ENCODE measurements around the gene DCDC2B. TPM values are rescaled to one million over a fixed set of nuclear protein-coding genes. Genes with fewer than 3 reads are reported as not detected.
A peak's percentile ranks its signal among the peaks of the same experiment; 100 is the strongest.

DCDC2B gene
- polyA plus RNA-seq, 2 of the 4 experiments (the other 2 are of a cell fraction): not detected

DNA sequence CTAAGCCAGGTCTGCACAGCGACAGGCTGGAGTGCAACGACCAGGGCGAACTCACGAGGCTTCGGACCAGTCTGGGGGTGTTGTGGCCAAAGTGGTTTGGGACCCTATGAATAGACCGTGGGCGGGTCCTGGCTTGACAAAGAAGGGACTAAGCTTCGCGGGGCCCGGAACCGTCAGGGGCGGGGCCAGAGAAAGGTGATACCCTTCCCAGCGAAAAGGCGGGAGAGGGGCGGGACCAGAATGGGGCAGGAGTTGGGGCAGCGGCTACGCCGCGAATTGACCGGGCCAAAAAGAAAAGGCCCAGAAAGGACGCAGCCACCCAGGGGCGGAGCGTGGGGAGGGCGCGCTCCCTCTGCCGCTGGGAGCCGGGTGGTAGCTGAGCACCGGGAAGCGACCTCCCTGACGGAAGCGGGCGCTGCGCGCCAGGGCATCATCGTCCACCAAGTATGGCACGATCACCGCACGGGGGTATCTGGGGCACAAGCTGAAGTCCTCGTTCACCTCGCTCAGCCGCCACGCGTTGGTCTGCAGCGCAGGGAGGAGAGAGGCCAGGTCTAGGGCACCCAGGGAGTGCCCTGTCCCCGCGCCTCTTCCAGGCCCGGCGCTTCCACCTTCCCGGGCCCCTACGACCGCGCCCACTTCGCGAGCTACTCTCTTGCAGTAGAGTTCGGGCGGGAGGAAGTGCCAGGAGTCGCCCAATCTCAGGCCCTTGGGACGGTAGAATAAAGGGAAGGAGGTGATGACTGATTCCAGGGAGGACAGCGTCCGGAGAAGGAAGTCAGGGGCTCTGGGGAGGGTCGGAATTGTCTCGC, 31.5 kb downstream of the DCDC2B start (continued):
- no peak for TF ChIP-seq HMGXB4 (CRISPR knock-in tag; IDR thresholded peaks at IDR 0.05; ENCODE audit: borderline replicate concordance)
- TF ChIP-seq SREBF2 (IDR thresholded peaks at IDR 0.05): no peak
- TF ChIP-seq KDM5A (IDR thresholded peaks at IDR 0.05): no peak
- TF ChIP-seq USF2 (IDR thresholded peaks at IDR 0.05): no peak
- TF ChIP-seq ZFP36 (IDR thresholded peaks at IDR 0.05; ENCODE audit: borderline replicate concordance, partially characterized antibody): no peak
- TF ChIP-seq MAZ (IDR thresholded peaks at IDR 0.05; ENCODE audit: borderline replicate concordance, low read depth, low read length): no peak
- TF ChIP-seq TP53 (CRISPR knock-in tag; IDR thresholded peaks at IDR 0.05): no peak
- TF ChIP-seq POLR2A (IDR thresholded peaks at IDR 0.05; ENCODE audit: low read length): peak; percentile 71
- TF ChIP-seq REST (IDR thresholded peaks at IDR 0.05): no peak
- TF ChIP-seq ZC3H11A (IDR thresholded peaks at IDR 0.05): no peak
- TF ChIP-seq EHF (CRISPR knock-in tag; IDR thresholded peaks at IDR 0.05): no peak
- TF ChIP-seq FOSL2 (IDR thresholded peaks at IDR 0.05): no peak
- TF ChIP-seq FOSL2 (CRISPR knock-in tag; IDR thresholded peaks at IDR 0.05): no peak
- TF ChIP-seq, protein P1, sequence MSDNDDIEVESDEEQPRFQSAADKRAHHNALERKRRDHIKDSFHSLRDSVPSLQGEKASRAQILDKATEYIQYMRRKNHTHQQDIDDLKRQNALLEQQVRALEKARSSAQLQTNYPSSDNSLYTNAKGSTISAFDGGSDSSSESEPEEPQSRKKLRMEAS (IDR thresholded peaks at IDR 0.05): peak; percentile 54

GRCh38 chr1:32241001-32241763, 32.3 kb downstream of the DCDC2B start:
- CTCF ChIA-PET: interaction anchor here (1.2 to 4.8 kb wide), 13 partner anchors 9 to 82 kb away, joined by 3 to 45 read pairs (median 7); partner anchors contain the start of genes HDAC1 and LCK
- DNase-seq (ENCODE audit: low read depth in 1 of 2, low spot score in 1 of 2): peak; percentile 42 to 54
- Histone ChIP-seq H3K9me3 (no peaks in the 10 kb centered on the region), H3K4me1 (peaks cover 32% of the 10 kb centered on the region), H3K27ac (peak overlapping the region; percentile 79 to 94), H3K4me3 (peak overlapping the region; percentile 56), H3K4me2 (peak overlapping the region; percentile 81)
- FAIRE-seq: no peak
- POLR2A ChIA-PET: interaction anchor here (0.6 to 3.4 kb wide), 9 partner anchors 11 to 118 kb away, joined by 3 to 16 read pairs (median 5); partner anchors contain the start of genes HDAC1, MARCKSL1 and TXLNA
- peak; percentile 72 to 75 for ATAC-seq
- 1% methylated on average over 11 of the region's 55 CpGs for WGBS (ENCODE audit: missing lambda C conversion rate)
- TF ChIP-seq, protein P2, sequence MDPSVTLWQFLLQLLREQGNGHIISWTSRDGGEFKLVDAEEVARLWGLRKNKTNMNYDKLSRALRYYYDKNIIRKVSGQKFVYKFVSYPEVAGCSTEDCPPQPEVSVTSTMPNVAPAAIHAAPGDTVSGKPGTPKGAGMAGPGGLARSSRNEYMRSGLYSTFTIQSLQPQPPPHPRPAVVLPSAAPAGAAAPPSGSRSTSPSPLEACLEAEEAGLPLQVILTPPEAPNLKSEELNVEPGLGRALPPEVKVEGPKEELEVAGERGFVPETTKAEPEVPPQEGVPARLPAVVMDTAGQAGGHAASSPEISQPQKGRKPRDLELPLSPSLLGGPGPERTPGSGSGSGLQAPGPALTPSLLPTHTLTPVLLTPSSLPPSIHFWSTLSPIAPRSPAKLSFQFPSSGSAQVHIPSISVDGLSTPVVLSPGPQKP (IDR thresholded peaks at IDR 0.05; ENCODE audit: low read depth, low read length): no peak
- no peak for TF ChIP-seq MAFK (IDR thresholded peaks at IDR 0.05; ENCODE audit: partially characterized antibody)
- TF ChIP-seq FOSL2 (IDR thresholded peaks at IDR 0.05): no peak
- peak; percentile 62 for TF ChIP-seq FOSL2 (CRISPR knock-in tag; IDR thresholded peaks at IDR 0.05)
- no peak for TF ChIP-seq RARB (CRISPR knock-in tag; IDR thresholded peaks at IDR 0.05)
- TF ChIP-seq HDAC2 (IDR thresholded peaks at IDR 0.05): no peak
- TF ChIP-seq SREBF2 (IDR thresholded peaks at IDR 0.05): no peak
- no peak for TF ChIP-seq CBX2 (IDR thresholded peaks at IDR 0.05; ENCODE audit: borderline replicate concordance, low read depth)
- TF ChIP-seq RNF2 (IDR thresholded peaks at IDR 0.05; ENCODE audit: borderline replicate concordance, low read depth): no peak
- no peak for TF ChIP-seq POLR2AphosphoS2 (conservative IDR thresholded peaks at IDR 0.05; ENCODE audit: low read length)
- TF ChIP-seq HOXB5 (CRISPR knock-in tag; IDR thresholded peaks at IDR 0.05): no peak
- TF ChIP-seq NPAS2 (CRISPR knock-in tag; IDR thresholded peaks at IDR 0.05; ENCODE audit: borderline replicate concordance): no peak
- TF ChIP-seq REST (IDR thresholded peaks at IDR 0.05): no peak
- TF ChIP-seq EP300 (IDR thresholded peaks at IDR 0.05): no peak
